Measurements from ENCODE around the gene PIAS3. TPM values are rescaled to one million over a fixed set of nuclear protein-coding genes. Genes with fewer than 3 reads are reported as not detected.

The PIAS3 gene
- total RNA-seq, 4 donors from 2014 or later, result 11.9 to 25.3 (median 22.9) TPM

- intact Hi-C loops (cut with DNase I), result no loop called here
Observed at GRCh38 chr1:145898756-145899155, 39.9 kb upstream of the PIAS3 start.

GRCh38 chr1:145897969-145898368, 39.1 kb upstream of the PIAS3 start:
- WGBS, result 92% methylated on average over 1 of the region's 1 CpG
- Histone ChIP-seq H3K36me3 (no peaks in the 10 kb centered on the region), H3K27me3 (no peaks in the 10 kb centered on the region), H3K9me3 (no peaks in the 10 kb centered on the region), H3K4me1 (peaks cover 1 to 3% (median 2%) of the 10 kb centered on the region in 4 donors), H3K4me3 (no peak overlapping the region), H3K27ac (replicated peaks in 1 of 4) (no peak overlapping the region)
- TF ChIP-seq CTCF (IDR thresholded peaks at IDR 0.05) (no peak), EP300 (IDR thresholded peaks at IDR 0.05) (no peak), POLR2AphosphoS5 (IDR thresholded peaks at IDR 0.05) (no peak), POLR2A (IDR thresholded peaks at IDR 0.05; ENCODE audit: low read depth) (no peak)
- DNase-seq (ENCODE audit: extremely low spot score), result no peak
- intact Hi-C loops (cut with DNase I), result loop anchor here (1.0 kb wide), 1 partner anchor 8 kb away; no protein-coding TSS in a partner anchor

More at GRCh38 chr1:145898756-145899155, 39.9 kb upstream of the PIAS3 start:
- no peaks in the 10 kb centered on the region for H3K9me3 ChIP-seq
- DNase-seq (ENCODE audit: extremely low spot score), result no peak
- 90% methylated on average over 5 of the region's 5 CpGs for WGBS
- no peaks in the 10 kb centered on the region for H3K36me3 ChIP-seq
- no peak overlapping the region for H3K27ac ChIP-seq (replicated peaks in 1 of 4)
- H3K4me3 ChIP-seq, result no peak overlapping the region
- no peaks in the 10 kb centered on the region for H3K4me1 ChIP-seq
- H3K27me3 ChIP-seq, result no peaks in the 10 kb centered on the region
- TF ChIP-seq POLR2A (IDR thresholded peaks at IDR 0.05; ENCODE audit: low read depth), result no peak
- no peak for TF ChIP-seq POLR2AphosphoS5 (IDR thresholded peaks at IDR 0.05)
- no peak for TF ChIP-seq EP300 (IDR thresholded peaks at IDR 0.05)
- no peak for TF ChIP-seq CTCF (IDR thresholded peaks at IDR 0.05)

- TF ChIP-seq POLR2AphosphoS5 (IDR thresholded peaks at IDR 0.05) (no peak), CTCF (IDR thresholded peaks at IDR 0.05) (no peak), POLR2A (IDR thresholded peaks at IDR 0.05; ENCODE audit: low read depth) (no peak)
- H3K36me3 ChIP-seq, result no peaks in the 10 kb centered on the region
- no peak overlapping the region for H3K27ac ChIP-seq (replicated peaks in 1 of 4)
- peaks cover 21 to 25% (median 23%) of the 10 kb centered on the region in 4 donors for H3K4me1 ChIP-seq
- H3K4me3 ChIP-seq, result no peak overlapping the region
- no peaks in the 10 kb centered on the region for H3K27me3 ChIP-seq
- intact Hi-C loops (cut with DNase I), result no loop called here
- WGBS, result 100% methylated on average over 1 of the region's 1 CpG
- no peaks in the 10 kb centered on the region for H3K9me3 ChIP-seq
- DNase-seq (ENCODE audit: extremely low spot score), result no peak
Observed at GRCh38 chr1:145895471-145895870, 36.6 kb upstream of the PIAS3 start.

GRCh38 chr1:145893306-145894055, 34.6 kb upstream of the PIAS3 start:
- no peaks in the 10 kb centered on the region for H3K27me3 ChIP-seq
- no peaks in the 10 kb centered on the region for H3K9me3 ChIP-seq
- 91% methylated on average over 7 of the region's 7 CpGs for WGBS
- H3K4me1 ChIP-seq, result peaks cover 21 to 25% (median 23%) of the 10 kb centered on the region in 4 donors
- no peak overlapping the region for H3K4me3 ChIP-seq
- intact Hi-C loops (cut with DNase I), result no loop called here
- DNase-seq (ENCODE audit: extremely low spot score), result no peak
- H3K36me3 ChIP-seq, result no peaks in the 10 kb centered on the region
- TF ChIP-seq POLR2AphosphoS5 (IDR thresholded peaks at IDR 0.05) (no peak), EP300 (IDR thresholded peaks at IDR 0.05) (no peak), POLR2A (IDR thresholded peaks at IDR 0.05; ENCODE audit: low read depth) (no peak), CTCF (IDR thresholded peaks at IDR 0.05) (no peak)
- H3K27ac ChIP-seq (replicated peaks in 1 of 4), result peak overlapping the region in 3 of 4 donors; percentile 76 to 84 (median 78)
